CD4-positive, alpha-beta memory T cell (primary cell): ENCODE data around the gene LDLRAD4. TPM values are rescaled to one million over a fixed set of nuclear protein-coding genes. Genes with fewer than 3 reads are reported as not detected.
A peak's percentile ranks its signal among the peaks of the same experiment; 100 is the strongest.

Source experiments
- CTCF ChIA-PET: fragments of 350-600 bp; sonication (Branson Sonifier 250); formaldehyde crosslinking; loops from one replicate; lab custom pipeline; 2021; ENCODE audit warnings: inconsistent platforms; ENCODE audit not compliant: partially characterized antibody; lab: Charles Lee
- POLR2A ChIA-PET: fragments of 350-600 bp; sonication (Branson Sonifier 250); formaldehyde crosslinking; loops from one replicate; lab custom pipeline; 2021; ENCODE audit not compliant: partially characterized antibody; lab: Charles Lee
- DNase-seq, 5 donors: peaks; one replicate each; pipeline versions ENCODE4 v3.0.0 to v3.0.0-alpha.2; 2020 to 2022; ENCODE audit warnings: mixed read lengths in 1 of 5
- H3K27ac ChIP-seq: one replicate; pipeline ENCODE4 v1.7.0; 2013; ENCODE audit warnings: low read depth, low read length
- H3K27me3 ChIP-seq: 2 replicates; pipeline ENCODE4 v1.7.0; 2013; ENCODE audit warnings: mild to moderate bottlenecking, low read length, moderate library complexity; ENCODE audit not compliant: insufficient read depth
- H3K36me3 ChIP-seq: 2 replicates; pipeline ENCODE4 v1.7.0; 2013; ENCODE audit warnings: mild to moderate bottlenecking, low read length, moderate library complexity; ENCODE audit not compliant: insufficient read depth
- H3K4me1 ChIP-seq: 2 replicates; pipeline ENCODE4 v1.7.0; 2013; ENCODE audit warnings: mild to moderate bottlenecking, low read length, moderate library complexity; ENCODE audit not compliant: insufficient read depth
- H3K4me3 ChIP-seq, 2 donors: one replicate each; pipeline ENCODE4 v1.7.0; 2013; ENCODE audit warnings: low read length in 2 of 2, mild to moderate bottlenecking in 1 of 2
- H3K9me3 ChIP-seq, 2 donors: one replicate each; pipeline ENCODE4 v1.7.0; 2013; ENCODE audit warnings: low read length in 2 of 2, control low read depth in 1 of 2; ENCODE audit not compliant: control insufficient read depth in 1 of 2
- H3K27ac Mint-ChIP-seq, 7 donors: one replicate each; pipeline ENCODE4 v1.8.0; 2020 to 2021; ENCODE audit warnings: mixed read lengths in 7 of 7, mild to moderate bottlenecking in 6 of 7, inconsistent platforms in 3 of 7, moderate library complexity in 3 of 7
- H3K27me3 Mint-ChIP-seq, 2 donors: one replicate each; pipeline ENCODE4 v1.8.0; 2020 to 2021; ENCODE audit warnings: mixed read lengths in 2 of 2
- H3K36me3 Mint-ChIP-seq, 2 donors: one replicate each; pipeline ENCODE4 v1.8.0; 2020 to 2021; ENCODE audit warnings: mixed read lengths in 2 of 2, inconsistent platforms in 1 of 2, mild to moderate bottlenecking in 1 of 2
- H3K4me1 Mint-ChIP-seq, 4 donors: one replicate each; pipeline ENCODE4 v1.8.0; 2020 to 2021; ENCODE audit warnings: mixed read lengths in 4 of 4, mild to moderate bottlenecking in 1 of 4
- H3K4me3 Mint-ChIP-seq, 8 donors: one replicate each; pipeline ENCODE4 v1.8.0; 2020 to 2021; ENCODE audit warnings: mixed read lengths in 8 of 8, mild to moderate bottlenecking in 7 of 8, moderate library complexity in 6 of 8, inconsistent platforms in 3 of 8
- H3K9me3 Mint-ChIP-seq, 8 donors: one replicate each; pipeline ENCODE4 v1.8.0; 2020 to 2021; ENCODE audit warnings: mixed read lengths in 8 of 8, mild to moderate bottlenecking in 5 of 8, inconsistent platforms in 3 of 8, moderate library complexity in 1 of 8
- intact Hi-C: fragments of 100-400 bp; cut with micrococcal nuclease; formaldehyde crosslinking; loops from one replicate; pipeline ENCODE4 v1.15.1; 2023
- polyA plus RNA-seq, 2 donors: library from polyadenylated mRNA; unstranded; fragments of 300-500 nt; fragmentation: Illumina TruSeq; gene quantifications; one replicate each; pipeline ENCODE4 v1.2.3, GENCODE V29; 2021
- total RNA-seq, 2 experiments: library from RNA; stranded (reverse); gene quantifications; one replicate each; pipeline ENCODE4 v1.2.3, GENCODE V29; 2021

Gene LDLRAD4
- total and polyA plus RNA-seq, 4 experiments from 2014 or later, result 17.4 to 63.0 (median 36.6) TPM

GRCh38 chr18:13226533-13227144, 8.1 kb downstream of the LDLRAD4 start:
- Histone ChIP-seq H3K27me3 (no peaks in the 10 kb centered on the region), H3K4me1 (no peaks in the 10 kb centered on the region), H3K9me3 (no peaks in the 10 kb centered on the region), H3K36me3 (no peaks in the 10 kb centered on the region), H3K4me3 (no peak overlapping the region), H3K27ac (no peak overlapping the region)
- no peak for DNase-seq
- no peak overlapping the region for H3K4me3 Mint-ChIP-seq
- CTCF ChIA-PET, result no interaction called here
- H3K4me1 Mint-ChIP-seq, result no peaks in the 10 kb centered on the region
- peaks cover 0 to 5% of the 10 kb centered on the region in 2 donors for H3K27me3 Mint-ChIP-seq
- H3K27ac Mint-ChIP-seq, result no peak overlapping the region
- no peaks in the 10 kb centered on the region for H3K36me3 Mint-ChIP-seq
- POLR2A ChIA-PET, result no interaction called here
- intact Hi-C loops, result no loop called here
- no peaks in the 10 kb centered on the region for H3K9me3 Mint-ChIP-seq

DNA sequence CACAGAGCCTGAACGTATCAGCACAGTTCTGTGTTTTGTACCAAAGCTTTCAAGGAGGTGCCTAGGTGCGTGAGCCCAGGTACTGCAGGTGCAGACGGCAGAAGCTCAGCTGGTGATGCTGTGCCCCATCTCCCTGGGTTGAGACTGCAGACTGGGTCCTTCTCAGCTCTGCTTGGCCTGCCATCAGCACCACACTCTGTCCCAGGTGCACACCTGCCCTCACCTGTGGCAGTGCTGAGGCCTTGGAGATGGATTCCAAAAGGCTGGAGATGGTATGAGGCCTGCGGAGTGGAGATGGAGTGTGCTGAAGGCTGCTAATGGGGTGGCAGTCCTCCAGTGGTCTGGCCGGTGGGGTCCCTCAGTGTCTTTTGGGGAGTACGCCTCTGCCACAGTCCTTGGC, 9.3 kb downstream of the LDLRAD4 start:
- no peaks in the 10 kb centered on the region for H3K9me3 ChIP-seq
- DNase-seq, result no peak
- H3K4me3 Mint-ChIP-seq, result no peak overlapping the region
- no peak overlapping the region for H3K27ac Mint-ChIP-seq
- POLR2A ChIA-PET, result no interaction called here
- H3K4me1 ChIP-seq, result no peaks in the 10 kb centered on the region
- no peaks in the 10 kb centered on the region for H3K9me3 Mint-ChIP-seq
- CTCF ChIA-PET, result interaction anchor here (1.3 kb wide), 1 partner anchor 12 kb away, joined by 4 read pairs; no protein-coding TSS in a partner anchor
- H3K4me3 ChIP-seq, result no peak overlapping the region
- peaks cover 0 to 3% of the 10 kb centered on the region in 2 donors for H3K27me3 Mint-ChIP-seq
- intact Hi-C loops, result no loop called here
- no peaks in the 10 kb centered on the region for H3K27me3 ChIP-seq
- H3K36me3 ChIP-seq, result no peaks in the 10 kb centered on the region
- H3K36me3 Mint-ChIP-seq, result no peaks in the 10 kb centered on the region
- no peaks in the 10 kb centered on the region for H3K4me1 Mint-ChIP-seq
- no peak overlapping the region for H3K27ac ChIP-seq

DNA sequence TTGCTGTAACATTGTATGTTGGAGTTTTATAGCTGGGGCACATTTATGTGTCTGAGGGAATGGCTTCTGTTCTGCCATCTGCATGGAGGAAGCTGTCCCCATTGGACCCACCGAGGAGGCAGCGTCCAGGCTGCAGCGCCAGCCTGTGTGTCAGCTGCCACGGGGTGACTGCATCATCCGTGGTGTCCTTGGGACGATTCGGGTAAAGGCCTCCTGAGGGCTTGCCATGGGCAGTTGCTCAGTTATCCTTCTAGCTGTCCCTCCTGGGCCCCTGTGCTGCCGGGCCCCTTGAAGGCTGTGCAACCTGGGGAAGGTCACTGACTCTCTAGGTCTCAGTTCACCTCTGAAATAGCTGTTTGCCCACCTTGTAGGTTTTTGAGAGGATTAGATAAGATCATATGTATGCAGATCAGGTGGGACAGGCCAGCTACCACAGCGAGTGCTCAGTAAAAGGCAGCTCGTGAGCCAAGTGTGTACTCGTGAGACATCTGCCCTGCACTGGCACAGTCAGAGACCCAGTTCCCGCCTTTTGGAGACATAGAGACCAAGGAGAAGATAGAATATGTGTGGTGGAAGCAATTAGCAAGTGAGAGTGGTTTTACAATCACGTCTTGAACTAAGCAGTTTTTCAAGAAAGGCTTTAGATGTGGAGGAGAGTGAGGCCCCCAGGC, 10.6 kb downstream of the LDLRAD4 start:
- ChIA-PET CTCF (interaction anchor here (1.2 to 1.3 kb wide), 2 partner anchors 13 to 124 kb away, joined by 3 to 4 read pairs; no protein-coding TSS in a partner anchor), POLR2A (no interaction called here)
- no peaks in the 10 kb centered on the region for H3K4me1 Mint-ChIP-seq
- intact Hi-C loops, result no loop called here
- no peaks in the 10 kb centered on the region for H3K27me3 ChIP-seq
- H3K36me3 Mint-ChIP-seq, result no peaks in the 10 kb centered on the region
- no peak for DNase-seq
- no peak overlapping the region for H3K4me3 ChIP-seq
- no peaks in the 10 kb centered on the region for H3K36me3 ChIP-seq
- H3K9me3 ChIP-seq, result no peaks in the 10 kb centered on the region
- no peak overlapping the region for H3K4me3 Mint-ChIP-seq
- no peak overlapping the region for H3K27ac ChIP-seq
- peak overlapping the region in 1 of 7 donors; percentile 8 for H3K27ac Mint-ChIP-seq
- no peaks in the 10 kb centered on the region for H3K9me3 Mint-ChIP-seq
- peaks cover 0 to 3% of the 10 kb centered on the region in 2 donors for H3K27me3 Mint-ChIP-seq
- no peaks in the 10 kb centered on the region for H3K4me1 ChIP-seq

GRCh38 chr18:13231151-13231550, 12.6 kb downstream of the LDLRAD4 start:
- Mint-ChIP-seq H3K27me3 (no peaks in the 10 kb centered on the region), H3K4me1 (no peaks in the 10 kb centered on the region), H3K36me3 (no peaks in the 10 kb centered on the region), H3K4me3 (no peak overlapping the region), H3K9me3 (no peaks in the 10 kb centered on the region), H3K27ac (peak overlapping the region in 1 of 7 donors; percentile 55)
- no peak overlapping the region for H3K27ac ChIP-seq
- intact Hi-C loops, result no loop called here
- CTCF ChIA-PET, result interaction anchor here (1.0 to 1.2 kb wide), 2 partner anchors 12 to 15 kb away, joined by 3 read pairs; no protein-coding TSS in a partner anchor
- no peaks in the 10 kb centered on the region for H3K36me3 ChIP-seq
- no peaks in the 10 kb centered on the region for H3K9me3 ChIP-seq
- H3K27me3 ChIP-seq, result no peaks in the 10 kb centered on the region
- no peak overlapping the region for H3K4me3 ChIP-seq
- POLR2A ChIA-PET, result no interaction called here
- no peaks in the 10 kb centered on the region for H3K4me1 ChIP-seq
- DNase-seq, result no peak

- Mint-ChIP-seq H3K4me3 (no peak overlapping the region), H3K9me3 (no peaks in the 10 kb centered on the region), H3K27ac (peak overlapping the region in 1 of 7 donors; percentile 35), H3K27me3 (no peaks in the 10 kb centered on the region), H3K36me3 (no peaks in the 10 kb centered on the region), H3K4me1 (no peaks in the 10 kb centered on the region)
- DNase-seq, result no peak
- ChIA-PET POLR2A (no interaction called here), CTCF (interaction anchor here (1.0 kb wide), 1 partner anchor 13 kb away, joined by 3 read pairs; no protein-coding TSS in a partner anchor)
- intact Hi-C loops, result no loop called here
- no peak overlapping the region for H3K4me3 ChIP-seq
- no peak overlapping the region for H3K27ac ChIP-seq
- H3K9me3 ChIP-seq, result no peaks in the 10 kb centered on the region
- no peaks in the 10 kb centered on the region for H3K36me3 ChIP-seq
- H3K4me1 ChIP-seq, result no peaks in the 10 kb centered on the region
- H3K27me3 ChIP-seq, result no peaks in the 10 kb centered on the region
These were observed 13.7 kb downstream of the LDLRAD4 start for GRCh38 chr18:13232086-13232917.

- Mint-ChIP-seq H3K9me3 (no peaks in the 10 kb centered on the region), H3K27me3 (no peaks in the 10 kb centered on the region), H3K36me3 (no peaks in the 10 kb centered on the region), H3K4me3 (no peak overlapping the region), H3K27ac (peak overlapping the region in 1 of 7 donors; percentile 35), H3K4me1 (no peaks in the 10 kb centered on the region)
- intact Hi-C loops, result no loop called here
- Histone ChIP-seq H3K27me3 (no peaks in the 10 kb centered on the region), H3K36me3 (no peaks in the 10 kb centered on the region), H3K4me3 (no peak overlapping the region), H3K9me3 (no peaks in the 10 kb centered on the region), H3K27ac (no peak overlapping the region), H3K4me1 (no peaks in the 10 kb centered on the region)
- no peak for DNase-seq
- ChIA-PET CTCF (interaction anchor here (1.1 kb wide), 1 partner anchor 8 kb away, joined by 3 read pairs; no protein-coding TSS in a partner anchor), POLR2A (no interaction called here)
These were observed 14.6 kb downstream of the LDLRAD4 start for GRCh38 chr18:13232971-13233786.
